ENCODE data around the gene OPN1SW. TPM values are rescaled to one million over a fixed set of nuclear protein-coding genes. Genes with fewer than 3 reads are reported as not detected.

Gene OPN1SW
- not detected in 2 replicates for total RNA-seq (2014; rRNA removed; shearing (Covaris generic))
- polyA plus RNA-seq (2014; cell fraction: nucleus; rRNA removed), result not detected in 2 replicates

GRCh38 chr7:128775744-128776474, at the start of gene OPN1SW:
TSS of gene OPN1SW (minus strand) at chr7:128775794. CDS start at chr7:128775781, 13 bp downstream.
- DNase-seq (ENCODE audit: extremely low read depth, low read depth), result no peak

- no peak for DNase-seq (ENCODE audit: extremely low read depth, low read depth)
Measured at GRCh38 chr7:128821724-128822123, 46.1 kb upstream of the OPN1SW start.

GRCh38 chr7:128818694-128819093, 43.1 kb upstream of the OPN1SW start:
- no peak for DNase-seq (ENCODE audit: extremely low read depth, low read depth)

GRCh38 chr7:128815289-128815942, 39.8 kb upstream of the OPN1SW start:
- no peak for DNase-seq (ENCODE audit: extremely low read depth, low read depth)

- DNase-seq (ENCODE audit: extremely low read depth, low read depth), result no peak
Measured at GRCh38 chr7:128814499-128814898, 38.9 kb upstream of the OPN1SW start.

- DNase-seq (ENCODE audit: extremely low read depth, low read depth), result no peak
Measured at GRCh38 chr7:128812514-128813168, 37.0 kb upstream of the OPN1SW start.

- no peak for DNase-seq (ENCODE audit: extremely low read depth, low read depth)
Measured at GRCh38 chr7:128811631-128812430, 36.2 kb upstream of the OPN1SW start.

GRCh38 chr7:128810997-128811396, 35.4 kb upstream of the OPN1SW start:
- DNase-seq (ENCODE audit: extremely low read depth, low read depth), result no peak

GRCh38 chr7:128810473-128810872, 34.9 kb upstream of the OPN1SW start:
- DNase-seq (ENCODE audit: extremely low read depth, low read depth), result no peak

- DNase-seq (ENCODE audit: extremely low read depth, low read depth), result no peak
Measured at GRCh38 chr7:128809363-128809762, 33.8 kb upstream of the OPN1SW start.

- DNase-seq (ENCODE audit: extremely low read depth, low read depth), result no peak
Measured at GRCh38 chr7:128807191-128807590, 31.6 kb upstream of the OPN1SW start.

- no peak for DNase-seq (ENCODE audit: extremely low read depth, low read depth)
Measured at GRCh38 chr7:128805225-128805624, 29.6 kb upstream of the OPN1SW start.

- DNase-seq (ENCODE audit: extremely low read depth, low read depth), result no peak
Measured at GRCh38 chr7:128804484-128804883, 28.9 kb upstream of the OPN1SW start.

GRCh38 chr7:128801667-128802418, 26.2 kb upstream of the OPN1SW start:
- DNase-seq (ENCODE audit: extremely low read depth, low read depth), result no peak

GRCh38 chr7:128801003-128801402, 25.4 kb upstream of the OPN1SW start:
- DNase-seq (ENCODE audit: extremely low read depth, low read depth), result no peak

- DNase-seq (ENCODE audit: extremely low read depth, low read depth), result no peak
Measured at GRCh38 chr7:128800567-128800966, 25.0 kb upstream of the OPN1SW start.

GRCh38 chr7:128799451-128799850, 23.9 kb upstream of the OPN1SW start:
- no peak for DNase-seq (ENCODE audit: extremely low read depth, low read depth)

GRCh38 chr7:128796327-128796726, 20.7 kb upstream of the OPN1SW start:
- DNase-seq (ENCODE audit: extremely low read depth, low read depth), result no peak

GRCh38 chr7:128795129-128795528, 19.5 kb upstream of the OPN1SW start:
- DNase-seq (ENCODE audit: extremely low read depth, low read depth), result no peak

GRCh38 chr7:128794436-128794835, 18.8 kb upstream of the OPN1SW start:
- no peak for DNase-seq (ENCODE audit: extremely low read depth, low read depth)
